IMR-90 (cell line): ENCODE data around the gene THEM5. TPM values are rescaled to one million over a fixed set of nuclear protein-coding genes. Genes with fewer than 3 reads are reported as not detected.

Experiments
- ATAC-seq: fragments of 200-7000 bp; cut with Tn5 transposase; 2 replicates; pipeline ENCODE4 v1.9.1; 2020; ENCODE audit warnings: low read depth, mild to moderate bottlenecking, moderate library complexity
- BruUV-seq: library from RNA; stranded (reverse); fragments of 400-500 nt; replicated peaks from 2 replicates; lab custom pipeline; 2021; lab: Mats Ljungman, UMichigan
- CTCF ChIA-PET: fragments of 300-600 bp; formaldehyde crosslinking; extraction: SDS; loops from one replicate; lab custom pipeline; 2021; ENCODE audit warnings: antibody characterized with exemption; lab: Yijun Ruan, JAX
- POLR2A ChIA-PET: fragments of 300-600 bp; sonication (Branson Sonifier 250); formaldehyde crosslinking; loops from one replicate; lab custom pipeline; 2022; ENCODE audit warnings: antibody characterized with exemption; ENCODE audit not compliant: unreplicated experiment; lab: Charles Lee
- DNase-seq: peaks from one replicate; pipeline ENCODE4 v3.0.0; 2013
- H2AFZ ChIP-seq: replicated peaks from 2 replicates; pipeline ENCODE3; 2013; ENCODE audit warnings: low read length, mild to moderate bottlenecking; ENCODE audit not compliant: poor library complexity
- H2AK5ac ChIP-seq: 2 replicates; pipeline ENCODE4 v1.6.1; 2013; ENCODE audit warnings: low read depth, low read length, inconsistent platforms
- H2AK9ac ChIP-seq: replicated peaks from 2 replicates; pipeline ENCODE3; 2013; ENCODE audit warnings: mild to moderate bottlenecking, low read depth, low read length, moderate library complexity; ENCODE audit not compliant: poor library complexity
- H2BK120ac ChIP-seq: 2 replicates; pipeline ENCODE4 v1.6.1; 2013; ENCODE audit warnings: low read depth, low read length, inconsistent platforms
- H2BK15ac ChIP-seq: 3 replicates; pipeline ENCODE4 v1.6.1; 2013; ENCODE audit warnings: low read depth, low read length, inconsistent platforms
- H2BK20ac ChIP-seq: 2 replicates; pipeline ENCODE4 v1.6.1; 2013; ENCODE audit warnings: low read depth, mild to moderate bottlenecking, inconsistent platforms, low read length, moderate library complexity
- H2BK5ac ChIP-seq: 2 replicates; pipeline ENCODE4 v1.6.1; 2013; ENCODE audit warnings: mild to moderate bottlenecking, low read depth, low read length, inconsistent platforms; ENCODE audit not compliant: poor library complexity, severe bottlenecking
- H3K14ac ChIP-seq: replicated peaks from 2 replicates; pipeline ENCODE4 v1.6.1; 2013; ENCODE audit warnings: low read depth, low read length, inconsistent platforms
- H3K18ac ChIP-seq: 2 replicates; pipeline ENCODE4 v1.6.1; 2013; ENCODE audit warnings: low read depth, low read length, control low read depth
- H3K23ac ChIP-seq: 2 replicates; pipeline ENCODE4 v1.6.1; 2013; ENCODE audit warnings: low read depth, low read length, inconsistent platforms
- H3K27ac ChIP-seq: 2 replicates; pipeline ENCODE4 v1.5.1; 2013; ENCODE audit warnings: mild to moderate bottlenecking, control low read depth, low read length; ENCODE audit not compliant: insufficient read depth
- H3K27me3 ChIP-seq: 2 replicates; pipeline ENCODE4 v1.6.1; 2013; ENCODE audit warnings: low read length; ENCODE audit not compliant: control insufficient read depth, insufficient read depth
- H3K36me3 ChIP-seq: 2 replicates; pipeline ENCODE4 v1.6.1; 2013; ENCODE audit warnings: low read length, mixed read lengths; ENCODE audit not compliant: control insufficient read depth, insufficient read depth
- H3K4ac ChIP-seq: 2 replicates; pipeline ENCODE4 v1.6.1; 2013; ENCODE audit warnings: low read depth, low read length, inconsistent platforms
- H3K4me1 ChIP-seq: 2 replicates; pipeline ENCODE4 v1.6.1; 2013; ENCODE audit warnings: low read length, mixed read lengths; ENCODE audit not compliant: control insufficient read depth, insufficient read depth
- H3K4me2 ChIP-seq: 2 replicates; pipeline ENCODE4 v1.6.1; 2013; ENCODE audit warnings: low read depth, mild to moderate bottlenecking, control low read depth, low read length, moderate library complexity
- H3K4me3 ChIP-seq: 2 replicates; pipeline ENCODE4 v1.5.1; 2013; ENCODE audit warnings: low read depth, mild to moderate bottlenecking, control low read depth, low read length, moderate library complexity; ENCODE audit not compliant: insufficient read depth
- H3K56ac ChIP-seq: 2 replicates; pipeline ENCODE4 v1.6.1; 2013; ENCODE audit warnings: low read length, inconsistent platforms; ENCODE audit not compliant: insufficient read depth; ENCODE audit errors: extremely low read depth
- H3K79me1 ChIP-seq, 2 experiments: 2 replicates each; pipeline ENCODE4 v1.6.1; 2013; ENCODE audit warnings: low read length in 2 of 2, inconsistent platforms in 1 of 2, low read depth in 1 of 2
- H3K9ac ChIP-seq: 2 replicates; pipeline ENCODE4 v1.6.1; 2013; ENCODE audit warnings: low read depth, low read length, control low read depth
- H3K9me1 ChIP-seq: 2 replicates; pipeline ENCODE4 v1.6.1; 2013; ENCODE audit warnings: low read length, inconsistent platforms; ENCODE audit not compliant: insufficient read depth
- H3K9me3 ChIP-seq: 2 replicates; pipeline ENCODE4 v1.6.1; 2013; ENCODE audit warnings: low read length; ENCODE audit not compliant: control insufficient read depth, insufficient read depth
- H4K20me1 ChIP-seq: 2 replicates; pipeline ENCODE4 v1.6.1; 2013; ENCODE audit warnings: low read length, inconsistent platforms; ENCODE audit not compliant: insufficient read depth
- H4K5ac ChIP-seq: 2 replicates; pipeline ENCODE4 v1.6.1; 2013; ENCODE audit warnings: mild to moderate bottlenecking, low read depth, low read length, control low read depth
- H4K8ac ChIP-seq, 2 experiments: 2 replicates each; pipeline ENCODE4 v1.6.1; 2013; ENCODE audit warnings: low read depth in 2 of 2, low read length in 2 of 2, control low read depth in 1 of 2, inconsistent platforms in 1 of 2
- H4K91ac ChIP-seq: 2 replicates; pipeline ENCODE4 v1.6.1; 2013; ENCODE audit warnings: low read depth, low read length, inconsistent platforms; ENCODE audit not compliant: insufficient read depth
- BHLHE40 ChIP-seq: fragments of 150-350 bp; IDR thresholded peaks from 2 replicates; pipeline ENCODE4 v1.6.1; 2016; ENCODE audit warnings: mild to moderate bottlenecking, low read depth, low read length
- CEBPB ChIP-seq: IDR thresholded peaks from 2 replicates; pipeline ENCODE4 v1.6.1; 2012; ENCODE audit warnings: low read depth, low read length, improper control_type of control experiment
- CHD1 ChIP-seq: IDR thresholded peaks from 2 replicates; pipeline ENCODE4 v1.6.1; 2012; ENCODE audit warnings: low read depth, low read length, improper control_type of control experiment
- MAFK ChIP-seq: IDR thresholded peaks from 2 replicates; pipeline ENCODE4 v1.6.1; 2012; ENCODE audit warnings: low read depth, low read length, improper control_type of control experiment
- NFE2L2 ChIP-seq: fragments of 150-350 bp; IDR thresholded peaks from 2 replicates; pipeline ENCODE4 v1.6.1; 2016; ENCODE audit warnings: low read depth, mild to moderate bottlenecking, low read length
- RAD21 ChIP-seq: IDR thresholded peaks from 2 replicates; pipeline ENCODE4 v1.6.1; 2012; ENCODE audit warnings: low read length, improper control_type of control experiment
- SMC3 ChIP-seq: fragments of 150-350 bp; IDR thresholded peaks from 2 replicates; pipeline ENCODE4 v1.6.1; 2016; ENCODE audit warnings: low read depth, mild to moderate bottlenecking, antibody characterized with exemption, low read length, moderate library complexity
- USF2 ChIP-seq: fragments of 150-350 bp; IDR thresholded peaks from 2 replicates; pipeline ENCODE4 v1.6.1; 2017; ENCODE audit warnings: mild to moderate bottlenecking, antibody characterized with exemption, low read length, low read depth
- WGBS, 2 experiments: methylation state at CpG; one replicate each; pipeline versions ENCODE4 v1.1.5 to v1.1.7; 2013; ENCODE audit warnings: missing lambda C conversion rate in 2 of 2; ENCODE audit not compliant: insufficient read length in 1 of 2; ENCODE audit errors: extremely low coverage in 2 of 2; 5-methylcytosine and 5-hydroxymethylcytosine counted together
- dilution Hi-C: fragments of 300-500 bp; cut with HindIII; formaldehyde crosslinking; loops from one replicate; pipeline ENCODE4 v1.14.3; 2018; ENCODE audit warnings: low sequenced_read_pairs; ENCODE audit not compliant: unreplicated experiment
- in situ Hi-C: fragments of 300-500 bp; cut with MboI; formaldehyde crosslinking; loops from 3 replicates; pipeline ENCODE4 v1.14.3; 2019; ENCODE audit warnings: low sequenced_read_pairs, inconsistent platforms, mixed read lengths
- intact Hi-C: fragments of 100-400 bp; cut with micrococcal nuclease; formaldehyde crosslinking; loops from 2 replicates; pipeline ENCODE4 v1.10.0; 2022
- polyA plus RNA-seq, 3 experiments: library from polyadenylated mRNA; depleted of rRNA; stranded (reverse); fragments of >200 nt; gene quantifications; 2 replicates each; pipeline ENCODE4 v1.2.3, GENCODE V29; 2012; ENCODE audit warnings: low replicate concordance in 1 of 3
- total RNA-seq: library from RNA; depleted of rRNA; stranded (reverse); fragments of >200 nt; gene quantifications from 2 replicates; pipeline ENCODE4 v1.2.3, GENCODE V29; 2012
- TF ChIP-seq, protein P1 (sequence below): conservative IDR thresholded peaks from 2 replicates; pipeline ENCODE4 v1.5.1; 2012; ENCODE audit warnings: mild to moderate bottlenecking, low read depth, low read length, improper control_type of control experiment

Gene THEM5
- total and polyA plus RNA-seq, 2 of the 4 experiments (the other 2 are of a cell fraction) = not detected

GRCh38 chr1:151806170-151806569 lies 47.3 kb downstream of the THEM5 start:
- H2BK120ac ChIP-seq = no peak overlapping the region
- no peak for TF ChIP-seq RAD21
- no peak for TF ChIP-seq MAFK
- TF ChIP-seq NFE2L2 = no peak
- no peak for TF ChIP-seq CHD1
- TF ChIP-seq, protein P1, sequence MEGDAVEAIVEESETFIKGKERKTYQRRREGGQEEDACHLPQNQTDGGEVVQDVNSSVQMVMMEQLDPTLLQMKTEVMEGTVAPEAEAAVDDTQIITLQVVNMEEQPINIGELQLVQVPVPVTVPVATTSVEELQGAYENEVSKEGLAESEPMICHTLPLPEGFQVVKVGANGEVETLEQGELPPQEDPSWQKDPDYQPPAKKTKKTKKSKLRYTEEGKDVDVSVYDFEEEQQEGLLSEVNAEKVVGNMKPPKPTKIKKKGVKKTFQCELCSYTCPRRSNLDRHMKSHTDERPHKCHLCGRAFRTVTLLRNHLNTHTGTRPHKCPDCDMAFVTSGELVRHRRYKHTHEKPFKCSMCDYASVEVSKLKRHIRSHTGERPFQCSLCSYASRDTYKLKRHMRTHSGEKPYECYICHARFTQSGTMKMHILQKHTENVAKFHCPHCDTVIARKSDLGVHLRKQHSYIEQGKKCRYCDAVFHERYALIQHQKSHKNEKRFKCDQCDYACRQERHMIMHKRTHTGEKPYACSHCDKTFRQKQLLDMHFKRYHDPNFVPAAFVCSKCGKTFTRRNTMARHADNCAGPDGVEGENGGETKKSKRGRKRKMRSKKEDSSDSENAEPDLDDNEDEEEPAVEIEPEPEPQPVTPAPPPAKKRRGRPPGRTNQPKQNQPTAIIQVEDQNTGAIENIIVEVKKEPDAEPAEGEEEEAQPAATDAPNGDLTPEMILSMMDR = no peak
- no peak for TF ChIP-seq SMC3
- no peak for TF ChIP-seq CEBPB
- no peak for TF ChIP-seq USF2
- no peak for TF ChIP-seq BHLHE40
- no peak overlapping the region for H2BK15ac ChIP-seq
- H4K8ac ChIP-seq = no peak overlapping the region
- H4K5ac ChIP-seq = no peak overlapping the region
- no peak overlapping the region for H2AK9ac ChIP-seq
- no CpG with 5 or more reads among the region's 7 CpGs for WGBS, 2 experiments
- H2AK5ac ChIP-seq = no peak overlapping the region
- no peak overlapping the region for H3K4ac ChIP-seq
- in situ Hi-C loops = no loop called here
- no peak overlapping the region for H2AFZ ChIP-seq
- no peak overlapping the region for H4K91ac ChIP-seq
- DNase-seq (no peak), ATAC-seq (no peak)
- dilution Hi-C loops = no loop called here
- H3K27ac ChIP-seq = no peak overlapping the region
- H4K20me1 ChIP-seq = no peaks in the 10 kb centered on the region
- peaks cover 76% of the 10 kb centered on the region for H3K27me3 ChIP-seq
- H2BK20ac ChIP-seq = no peak overlapping the region
- no peak overlapping the region for H2BK5ac ChIP-seq
- H3K23ac ChIP-seq = no peak overlapping the region
- no peak overlapping the region for H3K56ac ChIP-seq
- POLR2A ChIA-PET = no interaction called here
- no peaks in the 10 kb centered on the region for H3K79me1 ChIP-seq
- H3K4me3 ChIP-seq = no peak overlapping the region
- no peak overlapping the region for H3K9ac ChIP-seq
- CTCF ChIA-PET = no interaction called here
- H3K9me3 ChIP-seq = no peaks in the 10 kb centered on the region
- no peak overlapping the region for H3K18ac ChIP-seq
- intact Hi-C loops = no loop called here
- no peak overlapping the region for H3K14ac ChIP-seq
- no peaks in the 10 kb centered on the region for H3K36me3 ChIP-seq
- H3K9me1 ChIP-seq = no peaks in the 10 kb centered on the region; the same call in 1 of the 2 replicates
- no peaks in the 10 kb centered on the region for H3K4me1 ChIP-seq
- no peak overlapping the region for H3K4me2 ChIP-seq
- no TSS peak for BruUV-seq
